ENCODE results near the gene PLCG1.

- TF ChIP-seq SREBF2 (IDR thresholded peaks at IDR 0.05) (no peak), EP300 (IDR thresholded peaks at IDR 0.05) (no peak), RFX5 (IDR thresholded peaks at IDR 0.05) (no peak), CTCF (IDR thresholded peaks at IDR 0.05) (no peak), POLR2A (IDR thresholded peaks at IDR 0.05; ENCODE audit: low read length) (no peak), RAD21 (conservative IDR thresholded peaks at IDR 0.05 in 1 of 2, IDR thresholded peaks at IDR 0.05 in 1 of 2) (no peak), HDAC2 (IDR thresholded peaks at IDR 0.05) (no peak), BHLHE40 (IDR thresholded peaks at IDR 0.05; ENCODE audit: low read depth, low read length) (no peak), ELK1 (IDR thresholded peaks at IDR 0.05; ENCODE audit: low read depth, low read length) (no peak), NPAS2 (CRISPR knock-in tag; IDR thresholded peaks at IDR 0.05; ENCODE audit: borderline replicate concordance) (no peak), EHMT2 (IDR thresholded peaks at IDR 0.05; ENCODE audit: low read depth) (no peak), MAFK (IDR thresholded peaks at IDR 0.05; ENCODE audit: partially characterized antibody) (no peak)
- TF ChIP-seq, protein P1, sequence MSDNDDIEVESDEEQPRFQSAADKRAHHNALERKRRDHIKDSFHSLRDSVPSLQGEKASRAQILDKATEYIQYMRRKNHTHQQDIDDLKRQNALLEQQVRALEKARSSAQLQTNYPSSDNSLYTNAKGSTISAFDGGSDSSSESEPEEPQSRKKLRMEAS (IDR thresholded peaks at IDR 0.05), result no peak
- TF ChIP-seq, protein P2, sequence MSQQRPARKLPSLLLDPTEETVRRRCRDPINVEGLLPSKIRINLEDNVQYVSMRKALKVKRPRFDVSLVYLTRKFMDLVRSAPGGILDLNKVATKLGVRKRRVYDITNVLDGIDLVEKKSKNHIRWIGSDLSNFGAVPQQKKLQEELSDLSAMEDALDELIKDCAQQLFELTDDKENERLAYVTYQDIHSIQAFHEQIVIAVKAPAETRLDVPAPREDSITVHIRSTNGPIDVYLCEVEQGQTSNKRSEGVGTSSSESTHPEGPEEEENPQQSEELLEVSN (IDR thresholded peaks at IDR 0.05; ENCODE audit: borderline replicate concordance, low read depth), result no peak
Measured at GRCh38 chr20:41214666-41215065, 77.3 kb downstream of the PLCG1 start.
